Thyroid gland (tissue), 4 donors: Measurements from ENCODE around the gene RGP1. TPM values are rescaled to one million over a fixed set of nuclear protein-coding genes. Genes with fewer than 3 reads are reported as not detected.

Source experiments
- DNase-seq, 2 donors: peaks; one replicate each; pipeline ENCODE4 v3.0.0-alpha.2; 2019
- H3K27ac ChIP-seq, 3 donors: fragments of 200-600 bp; sonication (generic); 1 replicate in 2 of 3; 2 replicates in 1 of 3; pipeline ENCODE4 v1.5.1; 2016 to 2019; ENCODE audit warnings: mild to moderate bottlenecking in 1 of 3, moderate library complexity in 1 of 3
- H3K27me3 ChIP-seq: fragments of 200-600 bp; sonication (generic); one replicate; pipeline ENCODE4 v1.5.1; 2019
- H3K36me3 ChIP-seq, 2 donors: fragments of 200-600 bp; sonication (generic); one replicate each; pipeline ENCODE4 v1.5.1; 2016 to 2019
- H3K4me1 ChIP-seq, 2 donors: fragments of 200-600 bp; sonication (generic); one replicate each; pipeline ENCODE4 v1.5.1; 2017 to 2019
- H3K4me3 ChIP-seq, 3 donors: fragments of 200-600 bp; sonication (generic); replicated peaks in 1 of 3; 1 replicate in 2 of 3; 2 replicates in 1 of 3; pipeline ENCODE4 v1.5.1; 2016; ENCODE audit warnings: mild to moderate bottlenecking in 1 of 3
- H3K9me3 ChIP-seq: fragments of 200-600 bp; sonication (generic); one replicate; pipeline ENCODE4 v1.5.1; 2017
- POLR2A ChIP-seq, 2 donors: fragments of 450-650 bp; IDR thresholded peaks; one replicate each; pipeline ENCODE4 v1.6.1; 2017; ENCODE audit warnings: antibody characterized with exemption in 2 of 2, mild to moderate bottlenecking in 2 of 2, moderate library complexity in 1 of 2
- WGBS, 2 donors: methylation state at CpG; one replicate each; pipeline ENCODE4 v1.1.5; 2017; 5-methylcytosine and 5-hydroxymethylcytosine counted together
- intact Hi-C: fragments of 100-400 bp; cut with DNase I; formaldehyde crosslinking; loops from one replicate; pipeline ENCODE4 v1.15.1; 2023
- total RNA-seq, 4 donors: library from RNA; depleted of rRNA; stranded (reverse); fragments of >200 nt; gene quantifications; one replicate each; pipeline ENCODE4 v1.2.3, GENCODE V29; 2016
- TF ChIP-seq, protein P1 (sequence below), 6 experiments: fragments of 200-600 bp in 3 of 6; fragments of 450-650 bp in 3 of 6; sonication (generic) in 3 of 6; IDR thresholded peaks; one replicate each; pipeline ENCODE4 v1.5.1; 2016 to 2019; ENCODE audit warnings: antibody characterized with exemption in 6 of 6, mild to moderate bottlenecking in 2 of 6, inconsistent platforms in 1 of 6, moderate library complexity in 1 of 6

RGP1 gene
- total RNA-seq, 4 donors from 2014 or later, result 25.4 to 34.0 (median 30.2) TPM

DNA sequence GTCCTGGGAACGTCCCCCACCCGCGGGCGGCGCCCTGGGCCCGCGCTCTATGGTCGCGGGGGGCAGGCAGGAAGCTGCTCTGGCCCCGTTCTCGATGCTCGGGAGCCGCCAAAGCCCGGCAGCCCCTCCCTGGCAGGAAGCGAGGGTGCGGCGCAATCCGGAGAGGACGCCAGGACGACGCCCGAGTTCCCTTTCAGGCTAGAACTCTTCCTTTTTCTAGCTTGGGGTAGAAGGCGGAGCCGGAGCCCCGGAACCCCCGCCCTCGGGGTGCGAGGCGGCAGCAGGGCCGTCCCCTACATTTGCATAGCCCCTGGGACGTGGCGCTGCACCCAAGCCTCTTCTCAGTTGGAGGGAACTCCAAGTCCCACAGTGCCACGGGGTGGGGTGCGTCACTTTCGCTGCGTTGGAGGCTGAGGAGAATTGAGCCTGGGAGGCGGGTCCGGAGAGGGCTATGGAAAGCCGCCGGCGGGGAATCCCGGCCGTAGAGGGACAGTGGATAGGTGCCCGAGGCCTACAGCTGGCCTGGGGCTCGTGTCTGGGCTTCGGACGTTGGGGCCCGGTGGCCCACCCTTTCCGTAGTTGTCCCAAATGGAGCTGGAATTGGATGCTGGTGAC is 16.8 kb upstream of the RGP1 start, which contains the start of the genes CREB3 and TLN1:
TSS of gene CREB3 (plus strand) at position 482 of the 615 bp plus-strand sequence. CDS start at position 589, 107 bp downstream.
TSS of gene TLN1 (minus strand) at position 11 of the 615 bp plus-strand sequence. CDS start 6,501 bp downstream, outside the sequence.
- Histone ChIP-seq H3K27me3 (no peaks in the 10 kb centered on the region), H3K9me3 (no peaks in the 10 kb centered on the region), H3K4me3 (peak within 1 kb of the TSS; percentile 82 to 90 (median 83)), H3K27ac (peak within 1 kb of the TSS; percentile 88 to 96 (median 89)), H3K4me1 (peaks cover 50 to 51% of the 10 kb centered on the region in 2 donors), H3K36me3 (peaks cover 23 to 25% of the 10 kb centered on the region in 2 donors)
- peak in 1 of 2 donors; percentile 86 for TF ChIP-seq POLR2A (IDR thresholded peaks at IDR 0.05)
- TF ChIP-seq, protein P1, sequence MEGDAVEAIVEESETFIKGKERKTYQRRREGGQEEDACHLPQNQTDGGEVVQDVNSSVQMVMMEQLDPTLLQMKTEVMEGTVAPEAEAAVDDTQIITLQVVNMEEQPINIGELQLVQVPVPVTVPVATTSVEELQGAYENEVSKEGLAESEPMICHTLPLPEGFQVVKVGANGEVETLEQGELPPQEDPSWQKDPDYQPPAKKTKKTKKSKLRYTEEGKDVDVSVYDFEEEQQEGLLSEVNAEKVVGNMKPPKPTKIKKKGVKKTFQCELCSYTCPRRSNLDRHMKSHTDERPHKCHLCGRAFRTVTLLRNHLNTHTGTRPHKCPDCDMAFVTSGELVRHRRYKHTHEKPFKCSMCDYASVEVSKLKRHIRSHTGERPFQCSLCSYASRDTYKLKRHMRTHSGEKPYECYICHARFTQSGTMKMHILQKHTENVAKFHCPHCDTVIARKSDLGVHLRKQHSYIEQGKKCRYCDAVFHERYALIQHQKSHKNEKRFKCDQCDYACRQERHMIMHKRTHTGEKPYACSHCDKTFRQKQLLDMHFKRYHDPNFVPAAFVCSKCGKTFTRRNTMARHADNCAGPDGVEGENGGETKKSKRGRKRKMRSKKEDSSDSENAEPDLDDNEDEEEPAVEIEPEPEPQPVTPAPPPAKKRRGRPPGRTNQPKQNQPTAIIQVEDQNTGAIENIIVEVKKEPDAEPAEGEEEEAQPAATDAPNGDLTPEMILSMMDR (IDR thresholded peaks at IDR 0.05), result no peak
- DNase-seq, result peak; percentile 99
- intact Hi-C loops, result loop anchor here (5.0 kb wide), 1 partner anchor 130 kb away; no protein-coding TSS in a partner anchor
- 0% methylated on average over 13 to 29 of the region's 49 CpGs for WGBS, 2 donors

DNA sequence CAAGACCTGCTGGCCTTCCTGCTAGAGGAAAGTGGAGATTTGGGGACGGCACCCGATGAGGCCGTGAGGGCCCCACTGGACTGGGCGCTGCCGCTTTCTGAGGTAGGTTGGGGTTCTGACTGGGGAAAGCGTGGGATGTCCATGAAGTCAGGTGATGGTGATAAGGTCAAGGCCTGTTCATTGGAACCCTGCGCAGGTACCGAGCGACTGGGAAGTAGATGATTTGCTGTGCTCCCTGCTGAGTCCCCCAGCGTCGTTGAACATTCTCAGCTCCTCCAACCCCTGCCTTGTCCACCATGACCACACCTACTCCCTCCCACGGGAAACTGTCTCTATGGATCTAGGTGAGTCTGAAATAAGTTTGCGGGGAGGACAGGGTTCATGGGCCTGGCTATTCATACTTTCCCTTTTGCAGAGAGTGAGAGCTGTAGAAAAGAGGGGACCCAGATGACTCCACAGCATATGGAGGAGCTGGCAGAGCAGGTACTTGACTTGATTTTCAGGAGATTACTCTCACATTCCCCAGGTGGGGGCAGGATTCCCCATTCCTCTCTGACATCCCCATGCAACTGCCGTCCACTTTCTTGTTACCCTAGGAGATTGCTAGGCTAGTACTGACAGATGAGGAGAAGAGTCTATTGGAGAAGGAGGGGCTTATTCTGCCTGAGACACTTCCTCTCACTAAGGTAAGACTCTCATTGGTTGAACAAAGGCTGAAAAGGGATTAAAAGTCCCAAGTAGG is 16.1 kb upstream of the RGP1 start:
- no peaks in the 10 kb centered on the region for H3K27me3 ChIP-seq
- peaks cover 30 to 32% of the 10 kb centered on the region in 2 donors for H3K36me3 ChIP-seq
- peak overlapping the region; percentile 42 to 90 (median 82) for H3K4me3 ChIP-seq
- TF ChIP-seq, protein P1 (IDR thresholded peaks at IDR 0.05), result no peak
- TF ChIP-seq POLR2A (IDR thresholded peaks at IDR 0.05), result no peak
- DNase-seq, result peak; percentile 44 to 46
- H3K4me1 ChIP-seq, result peaks cover 44% of the 10 kb centered on the region in 2 donors
- intact Hi-C loops, result loop anchor here (5.0 kb wide), 1 partner anchor 131 kb away; no protein-coding TSS in a partner anchor
- WGBS, 2 donors, result 1 to 2% methylated on average over 9 to 14 of the region's 14 CpGs
- H3K9me3 ChIP-seq, result no peaks in the 10 kb centered on the region
- peak overlapping the region; percentile 88 to 96 (median 89) for H3K27ac ChIP-seq

DNA sequence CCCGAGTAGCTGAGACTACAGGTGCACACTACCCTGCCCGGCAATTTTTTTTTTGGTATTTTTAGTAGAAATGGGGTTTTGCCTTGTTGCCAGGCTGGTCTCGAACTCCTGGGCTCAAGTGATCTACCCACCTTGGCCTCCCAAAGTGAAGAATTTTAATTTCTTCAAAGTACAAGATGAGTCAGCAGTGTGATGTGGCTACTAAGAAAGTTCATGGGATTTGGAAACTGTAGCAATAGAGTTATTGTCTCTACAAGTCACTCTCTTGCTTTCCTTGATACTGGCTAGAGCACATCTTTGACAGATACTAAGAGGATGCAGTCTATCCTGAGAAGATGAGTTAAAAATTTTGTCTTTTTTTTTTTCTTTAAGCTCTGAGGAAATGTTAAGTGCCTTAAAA is 15.0 kb upstream of the RGP1 start:
- TF ChIP-seq POLR2A (IDR thresholded peaks at IDR 0.05), result no peak
- TF ChIP-seq, protein P1 (IDR thresholded peaks at IDR 0.05), result no peak
- Histone ChIP-seq H3K27me3 (no peaks in the 10 kb centered on the region), H3K27ac (peak overlapping the region in 1 of 3 donors; percentile 96), H3K36me3 (peaks cover 41 to 43% of the 10 kb centered on the region in 2 donors), H3K4me3 (no peak overlapping the region), H3K4me1 (peaks cover 33% of the 10 kb centered on the region in 2 donors), H3K9me3 (no peaks in the 10 kb centered on the region)
- WGBS, 2 donors, result 93 to 97% methylated on average over 3 of the region's 3 CpGs
- no peak for DNase-seq
- intact Hi-C loops, result loop anchor here (5.0 kb wide), 1 partner anchor 132 kb away; no protein-coding TSS in a partner anchor

DNA sequence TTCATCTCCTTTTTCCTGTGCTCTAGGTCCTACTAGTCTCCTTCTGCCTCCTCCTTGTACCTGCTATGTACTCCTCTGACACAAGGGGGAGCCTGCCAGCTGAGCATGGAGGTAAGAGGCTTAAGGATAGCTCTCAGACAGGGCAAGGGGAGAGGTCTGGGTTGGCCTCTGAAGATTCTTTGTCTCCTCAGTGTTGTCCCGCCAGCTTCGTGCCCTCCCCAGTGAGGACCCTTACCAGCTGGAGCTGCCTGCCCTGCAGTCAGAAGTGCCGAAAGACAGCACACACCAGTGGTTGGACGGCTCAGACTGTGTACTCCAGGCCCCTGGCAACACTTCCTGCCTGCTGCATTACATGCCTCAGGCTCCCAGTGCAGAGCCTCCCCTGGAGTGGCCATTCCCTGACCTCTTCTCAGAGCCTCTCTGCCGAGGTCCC is 12.9 kb upstream of the RGP1 start:
- DNase-seq, result peak; percentile 65 to 70
- H3K27me3 ChIP-seq, result no peaks in the 10 kb centered on the region
- intact Hi-C loops, result no loop called here
- H3K36me3 ChIP-seq, result peaks cover 59 to 64% of the 10 kb centered on the region in 2 donors
- no peak overlapping the region for H3K27ac ChIP-seq
- H3K9me3 ChIP-seq, result no peaks in the 10 kb centered on the region
- H3K4me3 ChIP-seq, result no peak overlapping the region
- peaks cover 12 to 15% of the 10 kb centered on the region in 2 donors for H3K4me1 ChIP-seq
- TF ChIP-seq, protein P1 (IDR thresholded peaks at IDR 0.05), result peak; percentile 38 to 80 (median 62)
- TF ChIP-seq POLR2A (IDR thresholded peaks at IDR 0.05), result peak in 1 of 2 donors; percentile 5
- WGBS, 2 donors, result 37 to 47% methylated on average over 4 to 5 of the region's 5 CpGs
